GM06990 (cell line): ENCODE results near the gene ARSI.

Experiments
- DNase-seq: peaks from one replicate; pipeline ENCODE4 v3.0.0-alpha.2; 2011; ENCODE audit not compliant: insufficient read length; ENCODE audit errors: extremely low read depth
- H3K27me3 ChIP-seq: replicated peaks from 2 replicates; pipeline ENCODE4 v1.6.0; 2011; ENCODE audit warnings: low read length; ENCODE audit not compliant: control insufficient read depth, insufficient read depth
- H3K36me3 ChIP-seq: 2 replicates; pipeline ENCODE4 v1.5.1; 2011; ENCODE audit warnings: low read length; ENCODE audit not compliant: control insufficient read depth, insufficient read depth
- H3K4me3 ChIP-seq: replicated peaks from 2 replicates; pipeline ENCODE4 v1.5.1; 2011; ENCODE audit warnings: low read depth, mild to moderate bottlenecking, control low read depth, low read length
- TF ChIP-seq, protein P1 (sequence below): IDR thresholded peaks from 2 replicates; pipeline ENCODE4 v1.5.1; 2011; ENCODE audit warnings: low read length, control low read depth, mild to moderate bottlenecking, inconsistent platforms; ENCODE audit not compliant: insufficient read depth, poor library complexity, severe bottlenecking

The ARSI gene

GRCh38 chr5:150346592-150346991 lies 43.9 kb upstream of the ARSI start:
- no peak for DNase-seq
- TF ChIP-seq, protein P1, sequence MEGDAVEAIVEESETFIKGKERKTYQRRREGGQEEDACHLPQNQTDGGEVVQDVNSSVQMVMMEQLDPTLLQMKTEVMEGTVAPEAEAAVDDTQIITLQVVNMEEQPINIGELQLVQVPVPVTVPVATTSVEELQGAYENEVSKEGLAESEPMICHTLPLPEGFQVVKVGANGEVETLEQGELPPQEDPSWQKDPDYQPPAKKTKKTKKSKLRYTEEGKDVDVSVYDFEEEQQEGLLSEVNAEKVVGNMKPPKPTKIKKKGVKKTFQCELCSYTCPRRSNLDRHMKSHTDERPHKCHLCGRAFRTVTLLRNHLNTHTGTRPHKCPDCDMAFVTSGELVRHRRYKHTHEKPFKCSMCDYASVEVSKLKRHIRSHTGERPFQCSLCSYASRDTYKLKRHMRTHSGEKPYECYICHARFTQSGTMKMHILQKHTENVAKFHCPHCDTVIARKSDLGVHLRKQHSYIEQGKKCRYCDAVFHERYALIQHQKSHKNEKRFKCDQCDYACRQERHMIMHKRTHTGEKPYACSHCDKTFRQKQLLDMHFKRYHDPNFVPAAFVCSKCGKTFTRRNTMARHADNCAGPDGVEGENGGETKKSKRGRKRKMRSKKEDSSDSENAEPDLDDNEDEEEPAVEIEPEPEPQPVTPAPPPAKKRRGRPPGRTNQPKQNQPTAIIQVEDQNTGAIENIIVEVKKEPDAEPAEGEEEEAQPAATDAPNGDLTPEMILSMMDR, result no peak
- H3K4me3 ChIP-seq, result no peak overlapping the region

GRCh38 chr5:150345716-150346115 lies 43.0 kb upstream of the ARSI start:
- H3K27me3 ChIP-seq, result no peaks in the 10 kb centered on the region
- H3K4me3 ChIP-seq, result no peak overlapping the region
- no peak for DNase-seq
- H3K36me3 ChIP-seq, result no peaks in the 10 kb centered on the region
- TF ChIP-seq, protein P1, result no peak

More at GRCh38 chr5:150346592-150346991, 43.9 kb upstream of the ARSI start:
- no peaks in the 10 kb centered on the region for H3K36me3 ChIP-seq
- no peaks in the 10 kb centered on the region for H3K27me3 ChIP-seq

- no peaks in the 10 kb centered on the region for H3K36me3 ChIP-seq
- DNase-seq, result no peak
- TF ChIP-seq, protein P1, result no peak
- H3K27me3 ChIP-seq, result no peaks in the 10 kb centered on the region
- no peak overlapping the region for H3K4me3 ChIP-seq
Observed at GRCh38 chr5:150343994-150344631, 41.4 kb upstream of the ARSI start.

GRCh38 chr5:150342583-150342982 lies 39.9 kb upstream of the ARSI start:
- Histone ChIP-seq H3K36me3 (no peaks in the 10 kb centered on the region), H3K4me3 (no peak overlapping the region), H3K27me3 (no peaks in the 10 kb centered on the region)
- DNase-seq, result no peak
- TF ChIP-seq, protein P1, result no peak

- TF ChIP-seq, protein P1, result no peak
- DNase-seq, result no peak
- Histone ChIP-seq H3K27me3 (no peaks in the 10 kb centered on the region), H3K36me3 (no peaks in the 10 kb centered on the region), H3K4me3 (no peak overlapping the region)
Observed at GRCh38 chr5:150341989-150342388, 39.3 kb upstream of the ARSI start.

DNA sequence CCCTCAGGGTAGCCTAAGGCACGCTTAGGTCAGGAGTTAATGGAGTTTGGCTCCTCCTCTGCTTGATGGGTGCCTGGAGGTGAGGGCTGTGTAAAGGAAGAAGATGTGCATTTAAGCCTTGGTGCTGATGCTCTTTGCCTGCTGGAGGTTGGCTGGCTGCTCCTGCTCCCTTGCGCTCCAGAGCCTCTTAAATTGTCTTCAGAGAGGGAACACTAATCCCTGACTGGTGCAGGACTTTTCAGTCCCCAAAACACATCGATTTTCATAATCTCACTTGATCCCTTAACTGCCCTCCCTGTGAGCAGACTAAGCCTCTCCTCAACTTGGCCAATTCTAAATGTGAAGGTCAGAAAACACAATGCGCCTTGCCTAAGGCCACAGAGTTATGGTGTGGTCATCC lies 38.6 kb upstream of the ARSI start:
- TF ChIP-seq, protein P1, result no peak
- no peaks in the 10 kb centered on the region for H3K36me3 ChIP-seq
- H3K4me3 ChIP-seq, result no peak overlapping the region
- H3K27me3 ChIP-seq, result no peaks in the 10 kb centered on the region
- DNase-seq, result no peak
